ENCODE data around the gene GNAL.

Gene GNAL

GRCh38 chr18:11724781-11725180 is 35.7 kb downstream of the GNAL start:
- Histone ChIP-seq H3K4me1 (ENCODE audit: control insufficient read depth, insufficient read depth, low read length) (0 out of 2 replicates have a peak, but pooled peaks cover 4% of the 10 kb centered on the region), H3K4me3 (ENCODE audit: low read depth, low read length) (no peak overlapping the region), H3K9me3 (ENCODE audit: control insufficient read depth, insufficient read depth, low read depth, low read length) (peaks cover 6% of the 10 kb centered on the region; the same call in 1 of the 2 replicates), H3K27me3 (ENCODE audit: control insufficient read depth, insufficient read depth, low read length) (no peaks in the 10 kb centered on the region), H3K27ac (ENCODE audit: low read depth, low read length) (no peak overlapping the region), H3K9ac (ENCODE audit: low read length) (no peak overlapping the region), H3K36me3 (ENCODE audit: control insufficient read depth, insufficient read depth, low read length) (no peaks in the 10 kb centered on the region)

DNA sequence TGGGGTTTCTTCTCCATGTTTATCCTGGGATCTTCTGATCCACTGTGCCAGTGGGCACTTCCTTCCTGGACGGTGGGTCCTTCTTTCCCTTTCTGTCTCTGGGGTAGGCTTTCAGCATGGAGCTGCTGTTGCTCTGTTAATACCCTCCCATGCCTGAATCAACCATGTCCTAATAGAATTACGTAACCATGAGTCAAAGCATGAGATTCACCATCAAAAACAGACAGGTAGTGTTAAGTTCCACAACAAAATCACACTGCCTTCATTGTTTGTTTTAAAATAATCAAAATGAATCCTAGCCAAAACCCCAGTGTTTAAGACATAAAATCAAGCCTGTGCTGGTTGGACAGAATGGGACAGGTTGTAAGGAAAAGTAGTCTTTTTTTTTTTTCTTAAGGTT is 37.5 kb downstream of the GNAL start:
- H3K27ac ChIP-seq (ENCODE audit: low read depth, low read length) = no peak overlapping the region
- 0 out of 2 replicates have a peak, but pooled peaks cover 4% of the 10 kb centered on the region for H3K4me1 ChIP-seq (ENCODE audit: control insufficient read depth, insufficient read depth, low read length)
- no peaks in the 10 kb centered on the region for H3K36me3 ChIP-seq (ENCODE audit: control insufficient read depth, insufficient read depth, low read length)
- no peak overlapping the region for H3K4me3 ChIP-seq (ENCODE audit: low read depth, low read length)
- H3K9ac ChIP-seq (ENCODE audit: low read length) = no peak overlapping the region
- peaks cover 6% of the 10 kb centered on the region; the same call in 1 of the 2 replicates for H3K9me3 ChIP-seq (ENCODE audit: control insufficient read depth, insufficient read depth, low read depth, low read length)
- no peaks in the 10 kb centered on the region for H3K27me3 ChIP-seq (ENCODE audit: control insufficient read depth, insufficient read depth, low read length)

DNA sequence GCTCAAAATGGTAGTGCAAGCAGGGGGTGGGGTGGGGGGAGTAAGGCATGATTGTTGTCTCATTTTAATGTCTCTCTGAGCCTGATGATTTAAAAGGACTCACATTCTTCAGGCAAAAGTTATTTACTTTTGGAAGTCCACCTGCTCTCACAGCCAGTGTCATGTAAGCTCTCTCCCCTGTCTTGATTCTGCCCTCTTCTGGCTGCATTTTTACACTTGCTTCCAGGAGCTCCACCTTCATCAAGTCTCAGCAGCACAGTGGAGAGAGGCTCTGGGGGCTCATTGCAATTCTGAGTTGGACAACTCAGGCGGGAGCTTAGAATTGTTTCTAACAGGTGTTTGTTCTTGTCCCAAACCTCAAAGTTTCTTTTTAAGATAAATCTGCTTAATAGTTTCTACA is 39.2 kb downstream of the GNAL start:
- H3K4me3 ChIP-seq (ENCODE audit: low read depth, low read length) = no peak overlapping the region

GRCh38 chr18:11729556-11729955 is 40.5 kb downstream of the GNAL start:
- H3K27ac ChIP-seq (ENCODE audit: low read depth, low read length) = no peak overlapping the region
- H3K4me3 ChIP-seq (ENCODE audit: low read depth, low read length) = no peak overlapping the region
- H3K9ac ChIP-seq (ENCODE audit: low read length) = no peak overlapping the region
- 0 out of 2 replicates have a peak, but pooled peaks cover 4% of the 10 kb centered on the region for H3K27me3 ChIP-seq (ENCODE audit: control insufficient read depth, insufficient read depth, low read length)
- H3K36me3 ChIP-seq (ENCODE audit: control insufficient read depth, insufficient read depth, low read length) = no peaks in the 10 kb centered on the region
- H3K4me1 ChIP-seq (ENCODE audit: control insufficient read depth, insufficient read depth, low read length) = peaks cover 3% of the 10 kb centered on the region; the same call in 1 of the 2 replicates
- peaks cover 6% of the 10 kb centered on the region; the same call in 1 of the 2 replicates for H3K9me3 ChIP-seq (ENCODE audit: control insufficient read depth, insufficient read depth, low read depth, low read length)

More for the DNA sequence above, 39.2 kb downstream of the GNAL start:
- H3K27me3 ChIP-seq (ENCODE audit: control insufficient read depth, insufficient read depth, low read length) = 0 out of 2 replicates have a peak, but pooled peaks cover under 1% of the 10 kb centered on the region
- no peaks in the 10 kb centered on the region for H3K36me3 ChIP-seq (ENCODE audit: control insufficient read depth, insufficient read depth, low read length)
- H3K9ac ChIP-seq (ENCODE audit: low read length) = no peak overlapping the region
- peaks cover 6% of the 10 kb centered on the region; the same call in 1 of the 2 replicates for H3K9me3 ChIP-seq (ENCODE audit: control insufficient read depth, insufficient read depth, low read depth, low read length)
- peaks cover 7% of the 10 kb centered on the region; the same call in 1 of the 2 replicates for H3K4me1 ChIP-seq (ENCODE audit: control insufficient read depth, insufficient read depth, low read length)
- H3K27ac ChIP-seq (ENCODE audit: low read depth, low read length) = no peak overlapping the region

DNA sequence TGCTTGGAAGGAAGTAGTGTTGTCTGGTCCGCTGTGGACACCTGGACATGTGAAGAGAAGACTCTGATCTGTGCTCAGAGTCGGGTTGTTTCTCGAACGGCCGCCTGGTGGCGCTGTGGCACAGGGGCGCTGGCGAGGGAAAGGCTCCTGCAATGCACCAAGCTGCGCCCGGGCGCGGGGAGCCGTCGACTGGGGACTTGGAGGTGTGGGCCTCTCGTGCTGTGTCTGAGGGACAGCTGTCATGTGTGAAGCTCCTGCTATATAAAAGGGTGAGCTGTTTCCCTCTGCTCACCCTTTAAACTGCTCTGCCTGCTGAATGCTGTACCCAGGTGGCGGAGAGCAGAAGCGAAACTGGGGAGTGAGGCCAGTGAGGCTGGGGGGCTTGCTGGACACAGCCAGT is 44.0 kb downstream of the GNAL start:
- Histone ChIP-seq H3K27ac (ENCODE audit: low read depth, low read length) (no peak overlapping the region), H3K27me3 (ENCODE audit: control insufficient read depth, insufficient read depth, low read length) (0 out of 2 replicates have a peak, but pooled peaks cover 4% of the 10 kb centered on the region), H3K36me3 (ENCODE audit: control insufficient read depth, insufficient read depth, low read length) (no peaks in the 10 kb centered on the region), H3K9me3 (ENCODE audit: control insufficient read depth, insufficient read depth, low read depth, low read length) (no peaks in the 10 kb centered on the region), H3K4me3 (ENCODE audit: low read depth, low read length) (no peak overlapping the region), H3K9ac (ENCODE audit: low read length) (no peak overlapping the region), H3K4me1 (ENCODE audit: control insufficient read depth, insufficient read depth, low read length) (peaks cover 3% of the 10 kb centered on the region; the same call in 1 of the 2 replicates)

DNA sequence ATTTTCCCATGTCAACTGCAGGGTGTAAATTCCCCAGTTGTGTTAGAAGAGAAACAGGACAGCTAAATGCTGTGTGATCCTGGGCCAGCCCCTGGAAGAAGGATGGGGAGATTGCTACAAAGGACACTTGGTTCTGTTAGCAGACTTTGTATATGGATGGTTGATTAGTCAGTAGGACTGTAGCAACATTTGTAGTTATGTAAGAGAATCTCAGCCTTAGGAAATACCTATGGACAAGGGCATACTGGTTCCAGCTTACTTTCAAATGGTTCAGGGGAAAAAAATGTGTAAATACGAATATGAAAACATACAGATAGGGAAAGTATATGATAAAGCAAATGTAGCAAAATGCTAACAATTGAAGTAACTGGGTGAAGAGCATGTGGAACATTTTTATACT is 47.6 kb downstream of the GNAL start:
- no peak overlapping the region for H3K4me3 ChIP-seq (ENCODE audit: low read depth, low read length)
- H3K9ac ChIP-seq (ENCODE audit: low read length) = no peak overlapping the region
- H3K27me3 ChIP-seq (ENCODE audit: control insufficient read depth, insufficient read depth, low read length) = 0 out of 2 replicates have a peak, but pooled peaks cover 4% of the 10 kb centered on the region
- H3K9me3 ChIP-seq (ENCODE audit: control insufficient read depth, insufficient read depth, low read depth, low read length) = no peaks in the 10 kb centered on the region
- H3K4me1 ChIP-seq (ENCODE audit: control insufficient read depth, insufficient read depth, low read length) = peaks cover 3% of the 10 kb centered on the region; the same call in 1 of the 2 replicates
- no peak overlapping the region for H3K27ac ChIP-seq (ENCODE audit: low read depth, low read length)
- H3K36me3 ChIP-seq (ENCODE audit: control insufficient read depth, insufficient read depth, low read length) = no peaks in the 10 kb centered on the region

DNA sequence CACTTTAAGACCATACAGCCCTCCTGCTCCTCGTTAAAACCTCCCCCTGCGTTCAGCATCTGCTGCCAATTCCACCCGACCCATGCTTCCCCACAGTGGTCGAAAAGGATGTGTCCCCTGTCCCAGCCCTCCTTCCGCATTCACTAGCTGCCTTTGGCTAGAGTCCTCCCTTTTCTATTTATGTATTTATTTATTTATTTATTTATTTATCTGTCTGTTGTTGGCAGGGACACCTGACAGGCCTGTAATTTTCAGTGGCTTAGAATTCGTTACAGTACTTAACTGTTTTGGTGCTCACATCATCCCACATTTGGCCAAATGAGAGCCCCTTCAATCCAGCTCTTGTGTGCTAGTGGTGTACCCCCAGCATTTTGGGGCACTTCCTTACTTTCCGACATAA is 50.8 kb downstream of the GNAL start:
- H3K4me3 ChIP-seq (ENCODE audit: low read depth, low read length) = no peak overlapping the region
- no peaks in the 10 kb centered on the region for H3K27me3 ChIP-seq (ENCODE audit: control insufficient read depth, insufficient read depth, low read length)
- no peaks in the 10 kb centered on the region for H3K9me3 ChIP-seq (ENCODE audit: control insufficient read depth, insufficient read depth, low read depth, low read length)
- H3K4me1 ChIP-seq (ENCODE audit: control insufficient read depth, insufficient read depth, low read length) = peaks cover 6% of the 10 kb centered on the region
- H3K27ac ChIP-seq (ENCODE audit: low read depth, low read length) = no peak overlapping the region
- no peaks in the 10 kb centered on the region for H3K36me3 ChIP-seq (ENCODE audit: control insufficient read depth, insufficient read depth, low read length)
- no peak overlapping the region for H3K9ac ChIP-seq (ENCODE audit: low read length)

DNA sequence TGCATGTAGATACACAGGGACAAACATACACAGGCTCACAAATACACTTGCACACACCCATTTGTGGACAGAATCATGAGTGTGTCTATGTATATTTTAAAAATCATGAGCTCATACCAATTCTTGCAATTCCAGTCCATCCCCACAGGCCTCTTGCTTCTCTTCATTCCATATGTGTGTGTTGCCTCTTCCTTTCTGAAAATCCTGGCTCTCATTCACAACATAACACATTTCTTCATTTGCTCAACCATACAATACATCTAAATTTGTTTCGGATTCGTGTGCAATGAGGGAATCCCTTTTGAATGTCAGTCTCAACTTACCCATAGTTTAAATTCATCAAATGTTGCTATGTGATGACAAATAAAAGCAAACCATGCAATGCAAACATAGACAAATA is 51.4 kb downstream of the GNAL start:
- Histone ChIP-seq H3K36me3 (ENCODE audit: control insufficient read depth, insufficient read depth, low read length) (no peaks in the 10 kb centered on the region), H3K9me3 (ENCODE audit: control insufficient read depth, insufficient read depth, low read depth, low read length) (no peaks in the 10 kb centered on the region), H3K27ac (ENCODE audit: low read depth, low read length) (no peak overlapping the region), H3K9ac (ENCODE audit: low read length) (no peak overlapping the region), H3K4me3 (ENCODE audit: low read depth, low read length) (no peak overlapping the region), H3K4me1 (ENCODE audit: control insufficient read depth, insufficient read depth, low read length) (peaks cover 6% of the 10 kb centered on the region), H3K27me3 (ENCODE audit: control insufficient read depth, insufficient read depth, low read length) (no peaks in the 10 kb centered on the region)

DNA sequence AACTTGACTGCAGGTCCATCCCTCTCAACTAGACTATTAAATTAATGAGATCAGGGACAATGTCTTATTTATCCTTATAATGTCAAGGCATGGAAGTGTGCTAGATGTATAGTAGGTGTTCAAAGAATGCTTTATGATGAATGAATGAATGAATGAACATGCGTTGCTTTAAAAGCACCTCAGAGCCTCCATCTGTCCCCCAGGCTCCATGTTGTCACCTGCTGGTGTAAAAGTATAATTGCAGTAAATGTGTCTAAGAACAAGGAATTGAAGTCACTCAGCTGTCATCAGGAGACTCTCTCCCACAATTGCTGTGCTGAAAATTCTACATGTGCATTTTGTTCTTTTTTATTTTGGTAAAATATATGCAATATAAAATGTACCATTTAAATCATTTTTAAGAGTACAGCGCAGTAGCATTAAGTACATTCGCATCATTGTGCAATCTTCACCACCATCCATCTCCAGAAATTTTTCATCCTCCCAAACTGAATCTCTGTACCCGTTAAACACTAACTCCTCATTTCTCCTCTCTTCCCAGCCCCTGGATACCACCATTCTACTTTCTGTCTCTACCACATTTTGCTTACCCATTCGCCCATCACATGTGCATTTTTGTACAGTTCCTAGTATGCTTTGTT is 52.6 kb downstream of the GNAL start:
- H3K9me3 ChIP-seq (ENCODE audit: control insufficient read depth, insufficient read depth, low read depth, low read length) = no peaks in the 10 kb centered on the region
- H3K36me3 ChIP-seq (ENCODE audit: control insufficient read depth, insufficient read depth, low read length) = no peaks in the 10 kb centered on the region
- no peak overlapping the region for H3K27ac ChIP-seq (ENCODE audit: low read depth, low read length)
- H3K27me3 ChIP-seq (ENCODE audit: control insufficient read depth, insufficient read depth, low read length) = no peaks in the 10 kb centered on the region
- H3K4me3 ChIP-seq (ENCODE audit: low read depth, low read length) = no peak overlapping the region
- peaks cover 6% of the 10 kb centered on the region for H3K4me1 ChIP-seq (ENCODE audit: control insufficient read depth, insufficient read depth, low read length)
- H3K9ac ChIP-seq (ENCODE audit: low read length) = no peak overlapping the region

GRCh38 chr18:11745521-11745920 is 56.5 kb downstream of the GNAL start:
- H3K27ac ChIP-seq (ENCODE audit: low read depth, low read length) = no peak overlapping the region
- peaks cover 6% of the 10 kb centered on the region for H3K4me1 ChIP-seq (ENCODE audit: control insufficient read depth, insufficient read depth, low read length)
- no peak overlapping the region for H3K4me3 ChIP-seq (ENCODE audit: low read depth, low read length)
- H3K9me3 ChIP-seq (ENCODE audit: control insufficient read depth, insufficient read depth, low read depth, low read length) = no peaks in the 10 kb centered on the region
- peaks cover 12% of the 10 kb centered on the region for H3K27me3 ChIP-seq (ENCODE audit: control insufficient read depth, insufficient read depth, low read length)
- no peaks in the 10 kb centered on the region for H3K36me3 ChIP-seq (ENCODE audit: control insufficient read depth, insufficient read depth, low read length)
- no peak overlapping the region for H3K9ac ChIP-seq (ENCODE audit: low read length)

DNA sequence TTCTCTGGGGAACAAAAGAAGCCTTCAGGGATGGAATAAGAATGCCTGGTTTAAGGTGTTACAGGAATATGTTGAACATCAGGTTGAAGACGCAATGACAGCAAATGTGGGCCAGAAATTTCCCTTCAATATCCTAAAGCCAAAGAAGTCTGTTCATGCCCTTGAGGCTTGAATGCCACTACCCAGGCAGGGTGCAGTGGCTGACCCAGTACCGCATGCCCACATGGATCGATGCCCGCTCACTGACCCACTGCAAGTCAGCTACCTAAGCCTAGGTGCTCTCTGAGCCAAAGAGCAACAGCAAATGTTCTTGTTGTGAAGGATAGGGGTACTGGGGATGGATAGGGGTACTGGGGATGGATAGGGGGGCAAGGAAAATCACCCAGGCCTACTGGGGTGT is 58.2 kb downstream of the GNAL start:
- H3K9ac ChIP-seq (ENCODE audit: low read length) = no peak overlapping the region
- H3K9me3 ChIP-seq (ENCODE audit: control insufficient read depth, insufficient read depth, low read depth, low read length) = no peaks in the 10 kb centered on the region
- H3K27me3 ChIP-seq (ENCODE audit: control insufficient read depth, insufficient read depth, low read length) = peaks cover 30% of the 10 kb centered on the region
- no peaks in the 10 kb centered on the region for H3K36me3 ChIP-seq (ENCODE audit: control insufficient read depth, insufficient read depth, low read length)
- peaks cover 9% of the 10 kb centered on the region for H3K4me1 ChIP-seq (ENCODE audit: control insufficient read depth, insufficient read depth, low read length)
- no peak overlapping the region for H3K4me3 ChIP-seq (ENCODE audit: low read depth, low read length)
- no peak overlapping the region for H3K27ac ChIP-seq (ENCODE audit: low read depth, low read length)
